NCI-H1417 treated with DMSO at 0.1 percent for 48 hours (cell line): ENCODE measurements around the gene SCN3B.
"Not testable (repeated sequence)": the region's sequence is repeated elsewhere in the genome, so short reads cannot be mapped to it uniquely, and the experiment has no call there.

Experiments
- DNase-seq: peaks from one replicate; lab custom pipeline; 2025; lab: John Stamatoyannopoulos, UW

The SCN3B gene

GRCh38 chr11:123654566-123655081 lies at the start of gene SCN3B:
Gene SCN3B, minus strand, starts transcription at chr11:123654624. Its CDS starts 823 bp downstream, at chr11:123653801.
- DNase-seq = peak; percentile 64

- no peak for DNase-seq
These were observed 48.3 kb upstream of the SCN3B start for GRCh38 chr11:123702696-123703095.

GRCh38 chr11:123702139-123702538 lies 47.7 kb upstream of the SCN3B start:
- DNase-seq = no peak

- DNase-seq = no peak
These were observed 46.3 kb upstream of the SCN3B start for GRCh38 chr11:123700772-123701171.

- DNase-seq = no peak
These were observed 44.2 kb upstream of the SCN3B start for GRCh38 chr11:123698546-123699127.

GRCh38 chr11:123696183-123696582 lies 41.8 kb upstream of the SCN3B start:
- no peak for DNase-seq

GRCh38 chr11:123695231-123695630 lies 40.8 kb upstream of the SCN3B start:
- DNase-seq = no peak

GRCh38 chr11:123694551-123694950 lies 40.1 kb upstream of the SCN3B start:
- DNase-seq = no peak

- DNase-seq = no peak
These were observed 38.5 kb upstream of the SCN3B start for GRCh38 chr11:123692961-123693360.

- DNase-seq = no peak
These were observed 36.1 kb upstream of the SCN3B start for GRCh38 chr11:123690485-123690884.

GRCh38 chr11:123684601-123685000 lies 30.2 kb upstream of the SCN3B start:
- DNase-seq = no peak

GRCh38 chr11:123683428-123684170 lies 29.2 kb upstream of the SCN3B start:
- no peak for DNase-seq

- DNase-seq = no peak
These were observed 28.4 kb upstream of the SCN3B start for GRCh38 chr11:123682696-123683410.

GRCh38 chr11:123681030-123681429 lies 26.6 kb upstream of the SCN3B start:
- no peak for DNase-seq

GRCh38 chr11:123678246-123678645 lies 23.8 kb upstream of the SCN3B start:
- DNase-seq = no peak

GRCh38 chr11:123677510-123677909 lies 23.1 kb upstream of the SCN3B start:
- no peak for DNase-seq

- DNase-seq = no peak
These were observed 19.9 kb upstream of the SCN3B start for GRCh38 chr11:123674297-123674696.

- DNase-seq = no peak
These were observed 18.1 kb upstream of the SCN3B start for GRCh38 chr11:123672568-123672967.

- no peak for DNase-seq
These were observed 17.1 kb upstream of the SCN3B start for GRCh38 chr11:123671534-123671933.

GRCh38 chr11:123670081-123670480 lies 15.7 kb upstream of the SCN3B start:
- DNase-seq = no peak

- DNase-seq = no peak
These were observed 10.9 kb upstream of the SCN3B start for GRCh38 chr11:123665306-123665705.

GRCh38 chr11:123659965-123660364 lies 5.5 kb upstream of the SCN3B start:
- DNase-seq = not testable (repeated sequence)

GRCh38 chr11:123659311-123659710 lies 4.9 kb upstream of the SCN3B start:
- DNase-seq = no peak
